Stimulated activated CD8-positive, alpha-beta memory T cell treated with anti-CD3 and anti-CD28 coated beads, Interleukin-4, amount 100 ng/mL, for 1 hour (primary cell): ENCODE data around the gene ANKRD29.
"Not testable (repeated sequence)": the region's sequence is repeated elsewhere in the genome, so short reads cannot be mapped to it uniquely, and the experiment has no call there.

Source experiments
- DNase-seq, 2 donors: peaks; one replicate each; pipeline ENCODE4 v3.0.0-alpha.2; 2020; ENCODE audit warnings: low read depth in 2 of 2, low spot score in 1 of 2

The ANKRD29 gene

GRCh38 chr18:23645568-23646175 lies 17.0 kb downstream of the ANKRD29 start:
- no peak for DNase-seq

DNA sequence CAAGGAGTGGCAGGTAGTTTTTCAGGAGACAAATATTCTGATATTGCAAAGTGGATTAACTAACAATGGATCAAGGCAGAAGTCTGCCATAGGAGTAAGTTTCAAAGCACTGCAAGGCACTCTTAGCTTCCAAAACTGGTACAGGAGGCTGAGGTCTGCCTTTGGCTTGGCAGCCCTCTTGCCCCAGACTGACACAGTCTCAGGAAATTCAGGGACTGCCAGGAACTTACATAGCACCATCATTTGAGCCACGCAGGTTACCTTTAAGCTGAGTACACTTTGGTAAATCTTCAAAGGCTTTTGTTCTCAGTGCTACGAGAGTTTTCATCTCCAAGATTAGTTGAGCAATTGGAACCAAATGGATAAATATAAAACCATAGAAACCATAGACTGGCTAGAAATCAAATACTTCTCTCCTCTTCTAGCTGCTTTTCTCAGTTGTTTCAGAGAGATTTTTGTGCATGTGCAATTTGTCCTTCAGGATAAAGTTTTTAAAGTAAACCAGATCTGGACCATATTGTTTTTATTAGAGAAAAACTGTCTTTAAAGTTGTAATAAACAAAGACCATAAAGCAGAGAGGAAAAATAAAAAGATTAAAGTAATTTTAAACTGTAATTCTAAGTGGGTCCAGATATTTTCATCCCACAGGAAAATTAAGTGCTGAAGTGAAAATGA lies 18.8 kb downstream of the ANKRD29 start:
- no peak for DNase-seq

- no peak for DNase-seq
Measured at GRCh38 chr18:23641937-23642666, 20.6 kb downstream of the ANKRD29 start.

DNA sequence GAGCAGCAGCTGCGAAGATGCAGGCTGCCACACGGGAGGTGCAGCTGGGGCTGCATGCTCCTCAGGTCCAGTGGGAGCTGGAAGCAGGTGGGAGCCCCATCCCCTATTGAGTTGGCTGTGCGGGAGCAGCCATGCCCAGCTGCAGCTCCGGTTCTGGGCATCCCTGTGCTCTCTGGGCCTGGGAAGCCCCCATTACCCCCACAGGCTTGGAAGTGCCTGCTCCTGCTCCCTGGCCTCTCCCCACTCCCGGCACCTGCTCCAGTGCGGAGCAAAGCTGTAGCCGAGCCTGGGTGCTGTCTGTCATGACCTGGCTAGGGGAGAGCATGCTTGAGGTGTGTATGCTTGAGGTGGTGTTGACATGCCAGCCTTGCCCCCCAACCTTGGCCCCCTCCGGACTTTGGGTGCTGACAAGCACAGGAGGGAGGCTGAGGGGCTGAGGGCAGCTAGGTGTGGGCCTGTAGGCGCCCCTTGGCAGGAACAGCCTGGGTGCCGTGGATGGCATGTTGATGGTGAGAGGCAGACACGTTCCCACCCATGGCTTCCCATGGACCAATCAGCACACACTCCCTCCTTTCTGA lies 21.5 kb downstream of the ANKRD29 start:
- no peak for DNase-seq

DNA sequence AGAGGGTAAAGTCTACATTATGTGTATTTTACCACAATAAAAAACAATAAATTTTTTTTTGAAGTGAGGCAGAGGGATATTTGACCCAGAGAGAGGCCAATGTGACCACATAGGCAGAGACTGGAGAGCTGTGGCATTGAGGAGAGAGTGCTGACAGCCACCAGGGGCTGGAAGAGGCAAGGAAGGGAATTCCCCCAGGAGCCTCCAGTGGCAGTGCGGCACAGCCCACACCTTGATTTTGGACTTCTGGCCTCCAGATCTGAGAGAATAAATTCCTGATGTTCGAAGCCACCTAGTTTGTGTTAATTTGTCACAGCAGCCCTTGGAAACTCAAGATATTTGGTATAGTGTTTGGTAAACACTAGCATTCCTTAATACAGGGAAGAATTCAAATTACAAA lies 22.7 kb downstream of the ANKRD29 start:
- no peak for DNase-seq

GRCh38 chr18:23636433-23636832 lies 26.3 kb downstream of the ANKRD29 start:
- DNase-seq, result not testable (repeated sequence)

GRCh38 chr18:23636071-23636399 lies 26.7 kb downstream of the ANKRD29 start:
- no peak for DNase-seq

GRCh38 chr18:23635283-23636070 lies 27.2 kb downstream of the ANKRD29 start:
- no peak for DNase-seq

GRCh38 chr18:23634692-23635091 lies 28.0 kb downstream of the ANKRD29 start:
- DNase-seq, result no peak

GRCh38 chr18:23632615-23633014 lies 30.1 kb downstream of the ANKRD29 start:
- no peak for DNase-seq

DNA sequence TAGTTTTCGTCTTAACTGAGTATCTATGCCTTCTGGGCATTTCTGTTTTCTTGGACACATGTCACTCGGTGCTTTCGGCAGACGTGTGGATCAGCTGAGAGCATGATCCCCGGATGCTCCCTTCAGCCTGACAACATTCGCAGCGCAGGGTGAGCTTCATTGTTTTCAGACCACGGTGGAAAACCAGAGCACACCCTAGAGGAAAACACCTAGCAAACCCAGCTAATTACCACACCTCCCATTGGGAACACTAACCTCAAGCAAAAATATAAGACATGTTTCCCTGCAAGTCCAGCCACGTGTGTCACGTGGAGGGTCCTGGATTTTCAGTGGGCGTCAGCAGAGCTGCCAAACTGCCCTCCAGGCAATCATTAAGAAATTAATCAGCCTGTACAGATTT lies 31.0 kb downstream of the ANKRD29 start:
- no peak for DNase-seq

DNA sequence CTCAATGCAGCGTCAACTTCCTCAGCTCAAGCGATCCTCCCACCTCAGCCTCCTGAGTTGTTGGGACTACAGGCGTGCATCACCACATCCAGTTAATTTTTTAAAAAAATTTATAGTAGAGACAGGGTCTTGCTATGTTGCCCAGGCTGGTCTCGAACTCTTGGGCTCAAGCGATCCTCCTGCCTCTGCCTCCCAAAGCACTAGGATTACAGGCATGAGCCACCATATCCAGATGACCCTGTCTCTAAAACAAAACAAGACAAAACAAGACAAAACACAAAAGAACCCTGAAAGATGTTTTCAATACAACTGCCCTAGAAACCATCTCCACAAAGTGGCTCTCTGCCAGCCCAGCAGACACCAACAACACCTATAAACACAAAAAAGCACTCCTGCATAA lies 31.4 kb downstream of the ANKRD29 start:
- no peak for DNase-seq

GRCh38 chr18:23629444-23629946 lies 33.2 kb downstream of the ANKRD29 start:
- DNase-seq, result no peak

DNA sequence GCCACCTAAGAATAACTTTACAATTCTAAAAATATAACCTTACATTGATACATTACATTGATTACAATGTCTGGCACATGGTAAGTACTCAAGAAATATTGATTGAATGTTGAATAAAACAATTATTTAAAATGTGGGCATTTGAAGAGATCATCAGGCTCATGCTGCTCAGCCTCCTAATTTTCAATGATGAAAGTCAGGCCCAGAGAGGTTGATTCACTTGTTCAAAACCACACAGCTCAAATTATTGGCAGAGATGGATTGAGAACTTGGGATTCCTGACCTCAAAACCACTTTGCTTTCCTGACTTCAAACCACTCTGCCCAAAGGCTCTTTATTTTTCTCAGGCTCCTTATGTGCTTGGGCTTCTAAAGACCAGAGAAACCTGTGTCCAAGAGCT lies 34.7 kb downstream of the ANKRD29 start:
- DNase-seq, result no peak

DNA sequence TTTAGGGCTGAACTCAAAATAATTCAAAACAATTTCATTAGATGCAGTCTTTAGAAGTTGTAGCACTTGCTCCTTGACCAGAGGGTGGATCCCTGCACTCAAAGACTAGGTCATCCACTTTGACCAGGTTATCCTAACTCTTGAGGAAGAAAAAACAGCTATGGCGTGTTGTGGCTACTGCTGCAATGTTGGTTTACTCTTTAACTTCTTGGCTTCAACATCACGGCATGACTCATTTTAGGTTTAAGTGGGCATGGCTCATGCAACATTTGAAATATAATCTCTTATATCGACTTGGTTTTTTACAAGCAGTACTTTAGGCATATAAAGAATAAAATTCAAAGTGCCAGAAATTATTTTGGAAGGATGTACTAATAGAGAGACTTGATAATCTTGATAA lies 35.4 kb downstream of the ANKRD29 start:
- no peak for DNase-seq

GRCh38 chr18:23626451-23627279 lies 36.0 kb downstream of the ANKRD29 start:
- no peak for DNase-seq

GRCh38 chr18:23623040-23623439 lies 39.7 kb downstream of the ANKRD29 start:
- DNase-seq, result no peak

DNA sequence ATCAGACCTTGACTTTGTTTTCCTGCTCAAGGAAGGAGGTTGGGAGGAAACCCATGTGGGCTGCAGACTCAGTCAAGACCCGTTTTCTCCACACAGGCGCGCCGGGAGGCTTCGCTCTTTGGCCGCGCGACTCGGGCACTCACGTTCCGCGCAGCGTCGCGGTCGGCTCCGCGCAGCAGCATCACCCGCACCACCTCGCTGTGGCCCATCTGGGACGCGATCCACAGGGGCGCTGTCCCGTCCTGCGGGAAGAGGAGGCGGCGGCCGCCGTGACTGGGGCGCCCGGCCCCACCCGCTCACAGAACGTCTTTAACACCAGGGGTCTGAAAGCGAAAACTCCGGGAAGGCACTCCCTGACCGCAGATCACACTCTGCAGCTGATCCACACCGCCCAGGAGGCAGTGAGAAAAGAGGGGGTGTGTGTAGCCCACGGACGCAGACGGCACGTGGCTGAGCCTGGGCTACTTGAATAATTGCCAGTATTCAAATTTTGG lies 43.3 kb downstream of the ANKRD29 start:
- no peak for DNase-seq

GRCh38 chr18:23618862-23619387 lies 43.8 kb downstream of the ANKRD29 start:
- no peak for DNase-seq
